ENCODE measurements around the gene ATXN1. TPM values are rescaled to one million over a fixed set of nuclear protein-coding genes. Genes with fewer than 3 reads are reported as not detected.
"Not testable (repeated sequence)": the region's sequence is repeated elsewhere in the genome, so short reads cannot be mapped to it uniquely, and the experiment has no call there.

ATXN1 gene
- total RNA-seq, 4 donors from 2014 or later, result 26.4 to 46.4 (median 36.1) TPM

DNA sequence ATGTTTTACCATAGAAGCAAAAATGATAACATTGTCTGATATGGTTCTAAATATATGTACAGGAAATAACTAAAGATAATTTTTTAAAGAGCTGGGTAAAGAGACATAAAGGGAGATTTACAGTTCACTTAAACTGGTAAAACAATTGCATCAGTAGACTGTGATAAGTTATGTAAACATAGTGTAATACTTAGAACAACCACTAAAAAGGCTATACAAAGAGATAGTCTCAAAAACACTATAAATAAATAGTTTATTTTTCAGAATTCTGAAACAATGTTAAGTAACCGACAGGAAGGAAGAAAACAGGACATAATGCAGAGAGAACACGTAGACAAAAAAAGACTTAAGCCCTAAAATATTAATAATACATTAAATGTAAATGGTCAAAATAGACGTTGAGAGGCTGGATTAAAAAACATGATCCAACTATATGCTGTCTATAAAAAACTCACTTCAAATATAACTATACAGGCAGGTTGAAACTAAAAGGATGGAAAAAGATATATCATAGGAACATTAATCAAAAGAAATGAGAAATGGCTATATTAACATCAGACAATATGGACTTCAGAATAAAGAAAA, 32.7 kb upstream of the ATXN1 start:
- DNase-seq (ENCODE audit: low spot score), result no peak
- TF ChIP-seq, protein P1, sequence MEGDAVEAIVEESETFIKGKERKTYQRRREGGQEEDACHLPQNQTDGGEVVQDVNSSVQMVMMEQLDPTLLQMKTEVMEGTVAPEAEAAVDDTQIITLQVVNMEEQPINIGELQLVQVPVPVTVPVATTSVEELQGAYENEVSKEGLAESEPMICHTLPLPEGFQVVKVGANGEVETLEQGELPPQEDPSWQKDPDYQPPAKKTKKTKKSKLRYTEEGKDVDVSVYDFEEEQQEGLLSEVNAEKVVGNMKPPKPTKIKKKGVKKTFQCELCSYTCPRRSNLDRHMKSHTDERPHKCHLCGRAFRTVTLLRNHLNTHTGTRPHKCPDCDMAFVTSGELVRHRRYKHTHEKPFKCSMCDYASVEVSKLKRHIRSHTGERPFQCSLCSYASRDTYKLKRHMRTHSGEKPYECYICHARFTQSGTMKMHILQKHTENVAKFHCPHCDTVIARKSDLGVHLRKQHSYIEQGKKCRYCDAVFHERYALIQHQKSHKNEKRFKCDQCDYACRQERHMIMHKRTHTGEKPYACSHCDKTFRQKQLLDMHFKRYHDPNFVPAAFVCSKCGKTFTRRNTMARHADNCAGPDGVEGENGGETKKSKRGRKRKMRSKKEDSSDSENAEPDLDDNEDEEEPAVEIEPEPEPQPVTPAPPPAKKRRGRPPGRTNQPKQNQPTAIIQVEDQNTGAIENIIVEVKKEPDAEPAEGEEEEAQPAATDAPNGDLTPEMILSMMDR (IDR thresholded peaks at IDR 0.05), result no peak
- no peak for ATAC-seq (ENCODE audit: low FRiP score)

DNA sequence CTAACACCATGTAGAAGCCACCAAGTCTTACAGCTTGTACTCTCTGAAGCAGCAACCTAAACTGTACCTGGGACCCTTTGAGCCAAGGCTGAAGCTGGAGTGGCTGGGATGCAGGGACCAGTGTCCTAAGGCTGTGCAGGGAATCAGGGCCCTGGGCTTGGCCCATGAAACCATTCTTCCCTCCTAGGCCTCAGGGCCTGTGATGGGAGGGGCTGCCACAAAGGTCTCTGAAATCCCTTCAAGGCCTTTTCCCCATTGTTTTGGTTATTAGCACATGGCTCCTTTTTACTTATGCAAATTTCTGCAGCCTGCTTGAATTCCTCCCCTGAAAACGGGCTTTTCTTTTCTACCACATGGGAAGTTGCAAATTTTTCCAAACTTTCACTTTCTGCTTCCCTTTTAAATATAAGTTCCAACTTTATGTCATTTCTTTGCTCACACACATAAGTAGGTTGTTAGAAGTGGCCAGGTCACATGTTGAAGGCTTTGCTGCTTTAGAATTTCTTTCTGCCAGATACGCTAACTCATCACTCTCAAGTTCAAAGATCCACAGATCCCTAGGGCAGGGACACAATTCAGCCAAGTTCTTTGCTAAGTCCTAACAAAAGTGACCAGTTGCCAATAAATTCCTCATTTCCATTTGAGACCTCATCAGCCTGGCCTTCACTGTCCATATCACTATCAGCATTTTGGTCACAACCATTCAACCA, 28.2 kb upstream of the ATXN1 start:
- ATAC-seq (ENCODE audit: low FRiP score) (no peak), DNase-seq (ENCODE audit: low spot score) (no peak)
- TF ChIP-seq, protein P1 (IDR thresholded peaks at IDR 0.05), result no peak

DNA sequence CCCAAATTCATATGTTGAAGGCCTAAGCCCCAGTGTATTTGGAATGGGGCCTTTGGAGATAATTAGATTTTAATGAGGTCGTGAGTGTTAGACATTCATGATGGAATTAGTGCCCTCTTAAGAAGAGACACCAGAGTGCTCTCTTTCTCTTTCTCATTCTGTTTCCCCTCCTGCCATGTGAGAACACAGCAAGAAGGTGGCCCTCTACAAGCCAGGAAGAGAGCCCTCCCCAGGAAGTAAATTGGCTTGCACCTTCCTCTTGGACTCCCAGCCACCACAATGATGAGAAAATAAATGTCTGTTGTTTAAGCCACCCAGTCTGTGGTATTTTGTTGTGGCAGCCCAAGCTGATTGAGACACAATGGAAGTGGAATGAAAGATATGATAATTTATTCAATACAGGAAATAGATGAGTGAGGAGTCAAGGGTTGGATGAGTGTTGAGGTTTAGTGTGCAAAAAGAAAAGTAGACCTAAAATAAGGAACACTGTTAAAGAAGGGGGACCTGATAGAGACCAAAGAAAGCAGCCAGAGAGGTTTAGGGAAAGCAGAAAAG, 25.9 kb upstream of the ATXN1 start:
- TF ChIP-seq, protein P1 (IDR thresholded peaks at IDR 0.05), result no peak
- DNase-seq (ENCODE audit: low spot score) (no peak), ATAC-seq (ENCODE audit: low FRiP score) (no peak)

DNA sequence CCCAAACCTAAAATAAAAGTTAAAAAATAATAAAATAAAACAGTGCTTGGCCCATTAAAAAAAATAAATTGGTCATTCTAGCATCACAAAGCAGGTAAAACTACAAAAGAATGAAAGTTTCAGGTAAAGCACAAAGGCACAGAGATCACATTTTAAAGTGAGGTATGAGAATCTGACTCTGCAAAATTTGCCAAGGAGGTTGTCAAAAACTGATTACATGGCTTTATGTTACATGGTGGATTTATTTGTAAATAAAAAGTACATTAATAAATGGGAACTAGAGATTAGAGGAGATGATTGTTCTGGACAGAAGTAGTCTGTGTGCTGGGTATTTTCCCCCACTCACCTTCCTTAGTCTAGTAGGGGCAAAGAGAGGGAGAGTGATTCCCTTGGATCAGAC, 24.2 kb upstream of the ATXN1 start:
- TF ChIP-seq, protein P1 (IDR thresholded peaks at IDR 0.05), result no peak
- DNase-seq (ENCODE audit: low spot score) (no peak), ATAC-seq (ENCODE audit: low FRiP score) (no peak)

DNA sequence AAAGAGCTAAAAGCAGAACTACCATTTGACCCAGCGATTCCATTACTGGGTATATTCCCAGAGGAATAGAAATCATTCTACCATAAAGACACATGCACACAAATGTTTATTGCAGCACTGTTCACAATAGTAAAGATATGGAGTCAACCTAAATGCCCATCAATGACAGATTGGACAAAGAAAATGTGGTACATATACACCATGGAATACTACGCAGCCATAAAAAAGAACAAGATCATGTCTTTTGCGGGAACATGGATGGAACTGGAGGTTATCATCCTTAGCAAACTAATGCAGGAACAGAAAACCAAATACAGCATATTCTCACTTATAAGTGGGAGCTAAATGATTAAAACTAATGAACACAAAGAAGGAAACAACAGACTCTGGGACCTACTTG, 23.7 kb upstream of the ATXN1 start:
- not testable (repeated sequence) for ATAC-seq (ENCODE audit: low FRiP score); DNase-seq (ENCODE audit: low spot score)

DNA sequence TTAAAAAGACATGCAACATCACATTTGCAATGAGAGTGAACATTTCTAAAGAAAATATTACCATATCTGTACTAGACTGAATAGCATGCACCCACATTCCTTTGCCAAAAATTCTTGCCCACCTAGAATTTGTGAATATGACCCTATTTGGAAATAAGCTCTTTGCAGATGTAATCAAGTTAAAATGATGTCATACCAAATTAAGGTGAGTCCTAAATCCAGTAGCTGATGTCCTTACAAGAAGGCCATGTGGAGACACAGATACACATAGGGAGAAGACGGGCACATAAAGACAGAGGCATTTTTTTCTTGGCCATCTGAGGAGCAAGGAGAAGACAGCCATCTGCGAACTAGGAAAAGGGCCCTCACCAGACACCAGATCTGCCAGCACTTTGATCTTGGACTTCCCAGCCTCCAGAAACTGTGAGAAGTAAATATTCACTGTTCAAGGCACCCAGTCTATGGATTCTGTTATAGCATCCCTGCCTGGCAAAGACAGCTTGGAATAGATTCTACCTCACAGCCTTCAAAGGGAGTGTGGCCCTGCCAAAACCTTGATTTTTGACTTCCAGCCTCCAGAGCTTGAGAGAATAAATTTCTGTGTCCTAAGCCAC, 22.8 kb upstream of the ATXN1 start:
- no peak for ATAC-seq (ENCODE audit: low FRiP score)
- TF ChIP-seq, protein P1 (IDR thresholded peaks at IDR 0.05), result no peak
- no peak for DNase-seq (ENCODE audit: low spot score)

DNA sequence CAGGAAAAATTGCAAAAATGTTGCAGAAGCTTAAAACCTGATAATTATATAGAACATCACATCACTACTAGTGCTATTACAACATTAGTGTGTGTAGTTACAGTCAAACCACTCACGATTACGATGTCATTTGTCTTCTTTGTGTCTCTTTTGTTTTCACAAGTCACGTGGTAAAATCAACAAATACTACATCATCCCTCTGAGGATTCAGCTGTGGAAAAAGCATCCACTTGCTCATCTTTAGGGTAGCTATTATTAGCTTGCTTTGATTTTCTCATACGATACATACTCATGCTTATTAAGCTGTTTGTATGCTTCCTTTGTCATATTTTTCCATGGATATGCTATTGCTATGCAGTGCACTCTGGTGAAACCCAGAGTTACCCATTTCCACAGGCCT, 22.2 kb upstream of the ATXN1 start:
- DNase-seq (ENCODE audit: low spot score), result no peak
- TF ChIP-seq, protein P1 (IDR thresholded peaks at IDR 0.05), result no peak
- ATAC-seq (ENCODE audit: low FRiP score), result no peak
